ENCODE data around the gene IL17RB. TPM values are rescaled to one million over a fixed set of nuclear protein-coding genes. Genes with fewer than 3 reads are reported as not detected.
A peak's percentile ranks its signal among the peaks of the same experiment; 100 is the strongest.

IL17RB gene
- total RNA-seq, 1 donor from 2014 or later = 0.54 TPM

GRCh38 chr3:53892286-53892637 is 45.9 kb downstream of the IL17RB start:
- peaks cover 31% of the 10 kb centered on the region for H3K27me3 Mint-ChIP-seq (ENCODE audit: unreplicated experiment)
- TF ChIP-seq CTCF (IDR thresholded peaks at IDR 0.05) = no peak
- peaks cover 26% of the 10 kb centered on the region for H3K4me1 Mint-ChIP-seq (ENCODE audit: unreplicated experiment)
- H3K4me3 Mint-ChIP-seq (ENCODE audit: unreplicated experiment) = peak overlapping the region; percentile 95
- no peak for DNase-seq (ENCODE audit: extremely low spot score, unreplicated experiment)
- H3K36me3 Mint-ChIP-seq (ENCODE audit: unreplicated experiment) = peaks cover 4% of the 10 kb centered on the region
- no peaks in the 10 kb centered on the region for H3K9me3 Mint-ChIP-seq (ENCODE audit: unreplicated experiment)
- H3K27ac Mint-ChIP-seq (ENCODE audit: unreplicated experiment) = peak overlapping the region; percentile 98

GRCh38 chr3:53899750-53900149 is 53.4 kb downstream of the IL17RB start:
- H3K27ac Mint-ChIP-seq (ENCODE audit: unreplicated experiment) = no peak overlapping the region
- no peaks in the 10 kb centered on the region for H3K36me3 Mint-ChIP-seq (ENCODE audit: unreplicated experiment)
- H3K9me3 Mint-ChIP-seq (ENCODE audit: unreplicated experiment) = no peaks in the 10 kb centered on the region
- H3K4me1 Mint-ChIP-seq (ENCODE audit: unreplicated experiment) = no peaks in the 10 kb centered on the region
- peaks cover 50% of the 10 kb centered on the region for H3K27me3 Mint-ChIP-seq (ENCODE audit: unreplicated experiment)
- no peak for TF ChIP-seq CTCF (IDR thresholded peaks at IDR 0.05)
- DNase-seq (ENCODE audit: extremely low spot score, unreplicated experiment) = no peak
- no peak overlapping the region for H3K4me3 Mint-ChIP-seq (ENCODE audit: unreplicated experiment)

GRCh38 chr3:53900666-53901331 is 54.4 kb downstream of the IL17RB start:
- H3K36me3 Mint-ChIP-seq (ENCODE audit: unreplicated experiment) = no peaks in the 10 kb centered on the region

GRCh38 chr3:53902067-53902466 is 55.7 kb downstream of the IL17RB start:
- Mint-ChIP-seq H3K9me3 (ENCODE audit: unreplicated experiment) (no peaks in the 10 kb centered on the region), H3K4me3 (ENCODE audit: unreplicated experiment) (no peak overlapping the region), H3K27ac (ENCODE audit: unreplicated experiment) (no peak overlapping the region), H3K36me3 (ENCODE audit: unreplicated experiment) (no peaks in the 10 kb centered on the region), H3K4me1 (ENCODE audit: unreplicated experiment) (no peaks in the 10 kb centered on the region), H3K27me3 (ENCODE audit: unreplicated experiment) (peaks cover 50% of the 10 kb centered on the region)
- no peak for TF ChIP-seq CTCF (IDR thresholded peaks at IDR 0.05)
- no peak for DNase-seq (ENCODE audit: extremely low spot score, unreplicated experiment)

More at GRCh38 chr3:53900666-53901331, 54.4 kb downstream of the IL17RB start:
- H3K9me3 Mint-ChIP-seq (ENCODE audit: unreplicated experiment) = no peaks in the 10 kb centered on the region
- no peaks in the 10 kb centered on the region for H3K4me1 Mint-ChIP-seq (ENCODE audit: unreplicated experiment)
- no peak for DNase-seq (ENCODE audit: extremely low spot score, unreplicated experiment)
- peaks cover 49% of the 10 kb centered on the region for H3K27me3 Mint-ChIP-seq (ENCODE audit: unreplicated experiment)
- TF ChIP-seq CTCF (IDR thresholded peaks at IDR 0.05) = no peak
- no peak overlapping the region for H3K27ac Mint-ChIP-seq (ENCODE audit: unreplicated experiment)
- H3K4me3 Mint-ChIP-seq (ENCODE audit: unreplicated experiment) = no peak overlapping the region

- TF ChIP-seq CTCF (IDR thresholded peaks at IDR 0.05) = no peak
- no peaks in the 10 kb centered on the region for H3K9me3 Mint-ChIP-seq (ENCODE audit: unreplicated experiment)
- no peak overlapping the region for H3K27ac Mint-ChIP-seq (ENCODE audit: unreplicated experiment)
- H3K36me3 Mint-ChIP-seq (ENCODE audit: unreplicated experiment) = no peaks in the 10 kb centered on the region
- H3K27me3 Mint-ChIP-seq (ENCODE audit: unreplicated experiment) = peaks cover 44% of the 10 kb centered on the region
- no peak overlapping the region for H3K4me3 Mint-ChIP-seq (ENCODE audit: unreplicated experiment)
- no peak for DNase-seq (ENCODE audit: extremely low spot score, unreplicated experiment)
- H3K4me1 Mint-ChIP-seq (ENCODE audit: unreplicated experiment) = no peaks in the 10 kb centered on the region
These were observed 56.3 kb downstream of the IL17RB start for GRCh38 chr3:53902711-53903110.
